ENCODE data around the gene KCNT2.
"Not testable (repeated sequence)": the region's sequence is repeated elsewhere in the genome, so short reads cannot be mapped to it uniquely, and the experiment has no call there.

KCNT2 gene

GRCh38 chr1:196590012-196590708 is 18.1 kb downstream of the KCNT2 start:
- DNase-seq = no peak

GRCh38 chr1:196584696-196585095 is 23.5 kb downstream of the KCNT2 start:
- no peak for DNase-seq

- no peak for DNase-seq
These were observed 30.9 kb downstream of the KCNT2 start for GRCh38 chr1:196577386-196577785.

- no peak for DNase-seq
These were observed 35.0 kb downstream of the KCNT2 start for GRCh38 chr1:196573226-196573625.

GRCh38 chr1:196567238-196567637 is 41.0 kb downstream of the KCNT2 start:
- DNase-seq = no peak

GRCh38 chr1:196563768-196564167 is 44.5 kb downstream of the KCNT2 start:
- DNase-seq = no peak

GRCh38 chr1:196559314-196559713 is 48.9 kb downstream of the KCNT2 start:
- no peak for DNase-seq

GRCh38 chr1:196558411-196558810 is 49.8 kb downstream of the KCNT2 start:
- DNase-seq = no peak

- DNase-seq = no peak
These were observed 50.4 kb downstream of the KCNT2 start for GRCh38 chr1:196557797-196558196.

- no peak for DNase-seq
These were observed 57.5 kb downstream of the KCNT2 start for GRCh38 chr1:196550731-196551130.

- no peak for DNase-seq
These were observed 61.7 kb downstream of the KCNT2 start for GRCh38 chr1:196546272-196547111.

- no peak for DNase-seq
These were observed 63.0 kb downstream of the KCNT2 start for GRCh38 chr1:196545222-196545621.

- no peak for DNase-seq
These were observed 63.6 kb downstream of the KCNT2 start for GRCh38 chr1:196544617-196545016.

- no peak for DNase-seq
These were observed 64.4 kb downstream of the KCNT2 start for GRCh38 chr1:196543833-196544232.

- DNase-seq = no peak
These were observed 69.8 kb downstream of the KCNT2 start for GRCh38 chr1:196538473-196538872.

GRCh38 chr1:196535727-196536126 is 72.5 kb downstream of the KCNT2 start:
- DNase-seq = no peak

GRCh38 chr1:196531737-196532524 is 76.3 kb downstream of the KCNT2 start:
- no peak for DNase-seq

- DNase-seq = no peak
These were observed 80.3 kb downstream of the KCNT2 start for GRCh38 chr1:196527919-196528318.

- not testable (repeated sequence) for DNase-seq
These were observed 85.5 kb downstream of the KCNT2 start for GRCh38 chr1:196522574-196523345.

GRCh38 chr1:196517193-196517592 is 91.0 kb downstream of the KCNT2 start:
- no peak for DNase-seq

GRCh38 chr1:196516373-196516772 is 91.9 kb downstream of the KCNT2 start:
- DNase-seq = no peak

- DNase-seq = no peak
These were observed 92.3 kb downstream of the KCNT2 start for GRCh38 chr1:196515904-196516303.

- DNase-seq = no peak
These were observed 94.4 kb downstream of the KCNT2 start for GRCh38 chr1:196513821-196514220.

All from activated T-cell treated with anti-CD3 and anti-CD28 coated beads for 4 hours (primary cell).